Mammary epithelial cell (primary cell): ENCODE results near the gene ZNF891.

Experiments used
- CTCF ChIP-seq, 2 donors: IDR thresholded peaks in 1 of 2; conservative IDR thresholded peaks in 1 of 2; 2 replicates each; pipeline ENCODE4 v1.5.1; 2011 to 2012; ENCODE audit warnings: inconsistent platforms in 2 of 2, low read length in 2 of 2, mild to moderate bottlenecking in 2 of 2, control low read depth in 1 of 2, low read depth in 1 of 2; ENCODE audit not compliant: insufficient read depth in 1 of 2; ENCODE audit errors: extremely low read depth in 1 of 2
- EZH2 ChIP-seq: IDR thresholded peaks from 2 replicates; pipeline ENCODE4 v1.6.1; 2012; ENCODE audit warnings: low read length, inconsistent platforms, borderline replicate concordance

GRCh38 chr12:133145981-133146380 is 15.9 kb upstream of the ZNF891 start:
- no peak for TF ChIP-seq CTCF (conservative IDR thresholded peaks at IDR 0.05 in 1 of 2, IDR thresholded peaks at IDR 0.05 in 1 of 2; ENCODE audit: extremely low read depth in 1 of 2, insufficient read depth in 1 of 2, low read depth in 1 of 2, low read length in 2 of 2)
- no peak for TF ChIP-seq EZH2
